Germinal center (tissue), 1 donor: ENCODE measurements around the gene C11orf58.

Source experiments
- DNase-seq: peaks from one replicate; pipeline ENCODE4 v3.0.0; 2012; ENCODE audit warnings: mixed read lengths, low spot score

The C11orf58 gene

GRCh38 chr11:16738193-16738946 is at the start of gene C11orf58:
Gene C11orf58, plus strand, starts transcription at chr11:16738647. Its CDS starts 132 bp downstream, at chr11:16738779.
- DNase-seq = peak; percentile 89

DNA sequence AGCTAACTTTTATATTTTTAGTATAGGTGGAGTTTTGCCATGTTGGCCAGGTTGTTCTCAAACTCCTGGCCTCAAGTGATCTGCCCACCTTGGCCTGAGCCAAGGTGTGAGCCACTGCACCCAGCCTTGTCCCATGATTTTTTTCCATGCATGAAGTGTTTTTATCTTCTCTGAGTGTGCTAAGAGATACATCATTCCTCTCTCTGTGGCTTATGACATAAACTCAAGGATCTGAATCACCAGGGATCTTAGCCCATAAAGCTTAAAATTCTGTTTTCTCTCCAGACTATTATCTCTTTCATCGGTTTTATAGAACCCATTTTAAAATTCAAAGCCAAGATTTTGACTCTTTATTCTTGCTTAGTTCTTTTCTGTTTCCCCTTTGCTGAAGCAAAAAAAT is 48.4 kb upstream of the C11orf58 start:
- DNase-seq = no peak

GRCh38 chr11:16703795-16704194 is 34.7 kb upstream of the C11orf58 start:
- no peak for DNase-seq

- DNase-seq = no peak
Measured at GRCh38 chr11:16713594-16713993, 24.9 kb upstream of the C11orf58 start.

GRCh38 chr11:16722581-16723344 is 15.7 kb upstream of the C11orf58 start:
- DNase-seq = no peak

- DNase-seq = no peak
Measured at GRCh38 chr11:16727806-16728205, 10.6 kb upstream of the C11orf58 start.

GRCh38 chr11:16737818-16738192 is 642 bp upstream of the C11orf58 start:
- DNase-seq = no peak

- peak; percentile 14 for DNase-seq
Measured at GRCh38 chr11:16738947-16739815, 734 bp downstream of the C11orf58 start.

DNA sequence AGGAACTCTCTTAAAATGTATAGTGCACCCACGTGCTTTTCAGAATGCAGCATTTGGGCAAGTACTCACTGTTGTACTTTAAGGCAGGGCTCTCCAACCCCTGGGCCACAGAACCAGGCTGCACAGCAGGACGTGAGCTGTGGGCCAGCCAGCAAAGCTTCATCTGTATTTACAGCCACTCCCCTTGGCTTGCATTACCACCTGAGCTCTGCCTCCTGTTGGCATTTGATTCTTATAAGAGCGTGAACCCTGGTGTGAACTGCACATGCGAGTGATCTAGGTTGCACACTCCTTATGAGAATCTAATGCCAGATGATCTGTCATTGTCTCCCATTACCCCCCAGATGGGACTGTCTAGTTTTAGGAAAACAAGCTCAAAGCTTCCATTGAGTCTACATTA is 3.0 kb downstream of the C11orf58 start:
- DNase-seq = no peak

- DNase-seq = no peak
Measured at GRCh38 chr11:16743478-16743877, 5.0 kb downstream of the C11orf58 start.

- no peak for DNase-seq
Measured at GRCh38 chr11:16744128-16744725, 5.8 kb downstream of the C11orf58 start.

DNA sequence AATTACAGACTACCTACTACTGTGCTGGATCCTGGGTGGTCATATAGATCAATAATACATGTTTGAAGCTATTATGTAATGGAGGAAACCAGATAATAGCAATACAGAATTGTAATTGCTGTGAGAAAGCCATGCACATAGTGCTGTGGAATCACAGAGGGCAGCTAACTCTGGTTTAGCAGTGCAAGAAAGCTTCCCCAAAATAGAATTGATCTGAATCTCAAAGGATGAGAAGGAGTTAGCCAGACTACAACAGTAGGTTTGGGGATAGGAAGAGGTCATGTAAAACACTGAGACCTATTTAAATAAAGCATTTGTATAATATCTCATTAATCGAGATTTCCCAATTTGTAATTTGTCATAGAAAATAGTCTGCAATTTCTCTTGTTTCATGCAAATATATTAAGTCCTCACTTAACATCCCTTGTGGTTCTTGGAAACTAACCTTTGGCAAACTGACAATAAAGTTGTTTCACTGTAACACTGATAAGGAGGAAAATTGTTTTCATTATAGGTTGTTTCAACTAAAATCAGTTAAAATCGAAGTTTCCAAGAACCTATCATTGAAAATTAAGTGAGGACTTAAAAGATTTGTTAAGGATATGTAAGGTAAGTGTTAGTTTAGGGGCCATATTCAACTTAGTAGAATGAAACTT is 7.6 kb downstream of the C11orf58 start:
- no peak for DNase-seq

- no peak for DNase-seq
Measured at GRCh38 chr11:16749092-16749491, 10.6 kb downstream of the C11orf58 start.

GRCh38 chr11:16749666-16750065 is 11.2 kb downstream of the C11orf58 start:
- DNase-seq = no peak

DNA sequence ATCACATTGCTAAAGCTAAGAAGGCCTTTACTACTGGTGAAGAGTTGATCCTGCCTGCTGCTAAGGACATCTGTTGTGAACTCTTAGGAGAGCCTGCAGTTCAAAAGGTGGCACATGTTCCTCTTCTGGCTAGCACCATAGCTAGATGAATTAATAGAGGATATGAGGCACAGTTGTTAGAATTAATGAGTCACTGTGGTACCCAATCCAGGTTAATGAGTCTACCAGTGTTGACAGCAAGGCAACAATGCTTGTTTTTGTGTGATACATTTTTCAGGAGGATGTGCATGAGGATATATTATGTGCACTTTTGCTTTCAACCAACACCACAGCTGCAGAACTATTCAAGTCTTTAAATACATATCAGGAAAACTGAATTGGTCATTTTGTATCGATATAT is 12.0 kb downstream of the C11orf58 start:
- no peak for DNase-seq

DNA sequence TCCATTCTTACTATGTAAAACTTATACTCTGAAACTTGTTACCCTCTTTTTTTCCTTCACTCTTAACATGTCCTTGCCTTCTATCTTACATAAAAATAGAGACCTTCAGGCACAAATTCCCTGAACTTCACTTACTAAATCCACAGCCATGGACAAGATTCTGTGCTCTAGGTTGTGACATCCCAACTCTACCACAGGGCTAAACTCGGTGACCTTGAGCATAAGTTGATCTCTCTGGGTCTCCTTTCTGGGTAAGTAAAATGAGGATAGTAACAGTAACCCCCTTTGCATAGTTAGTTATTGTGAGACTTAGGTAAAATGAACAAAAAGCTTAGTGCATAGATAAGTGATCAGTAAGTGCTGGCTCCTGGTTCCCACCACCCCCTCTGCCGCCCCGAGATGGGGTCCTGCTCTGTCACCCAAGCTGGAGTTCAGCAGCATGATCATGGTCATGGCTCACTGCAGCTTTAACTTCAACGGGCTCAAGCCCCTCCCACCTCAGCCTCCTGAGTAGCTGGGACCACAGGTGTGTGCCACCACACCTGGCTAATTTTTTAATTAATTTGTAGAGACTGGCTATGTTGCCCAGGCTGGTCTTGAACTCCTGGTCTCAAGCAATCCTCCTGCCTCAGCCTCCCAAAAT is 20.1 kb downstream of the C11orf58 start:
- DNase-seq = no peak

DNA sequence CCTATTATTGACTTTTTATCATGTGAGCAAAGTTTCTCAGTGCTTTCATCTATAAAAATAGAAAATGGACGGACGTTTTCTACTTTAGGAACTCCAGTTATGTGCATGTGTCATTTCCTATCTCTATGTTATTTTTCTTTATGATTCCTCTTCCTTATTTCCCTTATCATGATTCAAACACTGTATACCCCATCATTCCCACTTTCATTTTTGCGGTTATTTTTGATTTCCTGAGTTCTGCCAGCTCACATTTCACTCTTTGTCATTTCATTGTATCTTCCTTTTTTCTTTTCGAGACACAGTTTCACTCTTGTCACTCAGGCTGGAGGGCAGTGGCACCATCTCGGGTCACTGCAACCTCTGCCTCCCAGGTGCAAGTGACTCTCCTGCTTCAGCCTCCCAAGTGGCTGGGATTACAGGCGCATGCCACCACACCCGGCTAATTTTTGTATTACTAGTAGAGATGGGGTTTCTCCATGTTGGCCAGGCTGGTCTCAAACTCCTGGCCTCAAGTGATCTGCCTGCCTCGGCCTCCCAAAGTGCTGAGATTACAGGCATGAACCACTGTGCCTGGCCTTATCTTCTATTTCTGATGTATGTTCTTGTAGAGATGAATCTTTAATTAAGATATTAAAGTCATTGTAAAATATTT is 21.5 kb downstream of the C11orf58 start:
- DNase-seq = no peak

GRCh38 chr11:16763746-16764145 is 25.3 kb downstream of the C11orf58 start:
- no peak for DNase-seq

DNA sequence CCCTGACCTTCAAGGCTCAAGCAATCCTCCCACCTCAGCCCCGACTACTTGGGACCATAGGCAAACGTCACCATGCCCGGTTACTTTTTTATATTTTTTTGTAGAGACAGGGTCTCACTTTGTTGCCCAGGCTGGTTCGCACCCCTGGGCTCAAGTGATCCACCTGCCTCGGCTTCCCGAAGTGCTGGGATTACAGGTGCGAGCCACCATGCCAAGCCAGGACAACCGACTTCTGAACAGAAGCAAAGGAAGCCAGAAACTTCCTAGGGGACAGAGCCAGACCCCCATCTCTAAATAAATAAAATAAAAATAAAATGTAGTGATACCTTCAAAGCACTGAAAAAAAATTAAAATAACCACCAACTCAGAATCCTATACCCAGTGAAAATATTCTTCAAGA is 26.4 kb downstream of the C11orf58 start:
- no peak for DNase-seq

- no peak for DNase-seq
Measured at GRCh38 chr11:16767137-16767536, 28.7 kb downstream of the C11orf58 start.

GRCh38 chr11:16767957-16768356 is 29.5 kb downstream of the C11orf58 start:
- no peak for DNase-seq
